ENCODE measurements around the gene CEP70. TPM values are rescaled to one million over a fixed set of nuclear protein-coding genes. Genes with fewer than 3 reads are reported as not detected.

The CEP70 gene
- total RNA-seq, 1 donor from 2014 or later, result 23.5 TPM

- Mint-ChIP-seq H3K27ac (ENCODE audit: unreplicated experiment) (no peak overlapping the region), H3K4me3 (no peak overlapping the region), H3K9me3 (no peaks in the 10 kb centered on the region), H3K27me3 (ENCODE audit: low read depth) (peaks cover 2% of the 10 kb centered on the region), H3K4me1 (no peaks in the 10 kb centered on the region), H3K36me3 (ENCODE audit: low read depth) (no peaks in the 10 kb centered on the region)
- no peak for TF ChIP-seq CTCF (conservative IDR thresholded peaks at IDR 0.05)
- no peak for DNase-seq (ENCODE audit: low read depth, low spot score)
These were observed 125.6 kb downstream of the CEP70 start for GRCh38 chr3:138468451-138468850.

GRCh38 chr3:138467931-138468330 is 126.1 kb downstream of the CEP70 start:
- DNase-seq (ENCODE audit: low read depth, low spot score), result no peak
- Mint-ChIP-seq H3K9me3 (no peaks in the 10 kb centered on the region), H3K27ac (ENCODE audit: unreplicated experiment) (no peak overlapping the region), H3K27me3 (ENCODE audit: low read depth) (peaks cover 2% of the 10 kb centered on the region), H3K4me3 (no peak overlapping the region), H3K36me3 (ENCODE audit: low read depth) (no peaks in the 10 kb centered on the region), H3K4me1 (no peaks in the 10 kb centered on the region)
- TF ChIP-seq CTCF (conservative IDR thresholded peaks at IDR 0.05), result no peak

GRCh38 chr3:138465925-138466324 is 128.1 kb downstream of the CEP70 start:
- H3K36me3 Mint-ChIP-seq (ENCODE audit: low read depth), result no peaks in the 10 kb centered on the region
- H3K27me3 Mint-ChIP-seq (ENCODE audit: low read depth), result peaks cover 2% of the 10 kb centered on the region
- H3K4me3 Mint-ChIP-seq, result no peak overlapping the region
- DNase-seq (ENCODE audit: low read depth, low spot score), result no peak
- no peak overlapping the region for H3K27ac Mint-ChIP-seq (ENCODE audit: unreplicated experiment)
- no peaks in the 10 kb centered on the region for H3K9me3 Mint-ChIP-seq
- no peaks in the 10 kb centered on the region for H3K4me1 Mint-ChIP-seq
- no peak for TF ChIP-seq CTCF (conservative IDR thresholded peaks at IDR 0.05)

- no peak for TF ChIP-seq CTCF (conservative IDR thresholded peaks at IDR 0.05)
- Mint-ChIP-seq H3K36me3 (ENCODE audit: low read depth) (no peaks in the 10 kb centered on the region), H3K4me3 (no peak overlapping the region), H3K27ac (ENCODE audit: unreplicated experiment) (no peak overlapping the region), H3K4me1 (no peaks in the 10 kb centered on the region), H3K9me3 (no peaks in the 10 kb centered on the region), H3K27me3 (ENCODE audit: low read depth) (peaks cover 2% of the 10 kb centered on the region)
- no peak for DNase-seq (ENCODE audit: low read depth, low spot score)
These were observed 128.6 kb downstream of the CEP70 start for GRCh38 chr3:138465451-138465850.

- Mint-ChIP-seq H3K4me1 (no peaks in the 10 kb centered on the region), H3K27me3 (ENCODE audit: low read depth) (peaks cover 2% of the 10 kb centered on the region), H3K4me3 (no peak overlapping the region), H3K27ac (ENCODE audit: unreplicated experiment) (no peak overlapping the region), H3K36me3 (ENCODE audit: low read depth) (no peaks in the 10 kb centered on the region), H3K9me3 (no peaks in the 10 kb centered on the region)
- TF ChIP-seq CTCF (conservative IDR thresholded peaks at IDR 0.05), result no peak
- no peak for DNase-seq (ENCODE audit: low read depth, low spot score)
These were observed 129.6 kb downstream of the CEP70 start for GRCh38 chr3:138464491-138464860.
